RPMI7951 (cell line): ENCODE data around the gene INTS4. TPM values are rescaled to one million over a fixed set of nuclear protein-coding genes. Genes with fewer than 3 reads are reported as not detected.
"Not testable (repeated sequence)": the region's sequence is repeated elsewhere in the genome, so short reads cannot be mapped to it uniquely, and the experiment has no call there.

ENCODE experiments used
- DNase-seq: peaks from one replicate; pipeline ENCODE4 v3.0.0-alpha.2; 2012; ENCODE audit warnings: low read depth
- total RNA-seq: library from RNA; depleted of rRNA; stranded (reverse); fragments of >200 nt; shearing (Covaris generic); gene quantifications from 2 replicates; pipeline ENCODE4 v1.2.3, GENCODE V29; 2014; rRNA removed

The INTS4 gene
- total RNA-seq, result 25.3 and 29.7 TPM in 2 replicates

GRCh38 chr11:77994434-77995362 lies at the start of gene INTS4:
Gene INTS4 (minus strand): TSS chr11:77994668. CDS start chr11:77994643, 25 bp downstream.
- DNase-seq, result peak; percentile 100

- DNase-seq, result no peak
Observed at GRCh38 chr11:78041843-78042440, 47.5 kb upstream of the INTS4 start.

- not testable (repeated sequence) for DNase-seq
Observed at GRCh38 chr11:78041380-78041719, 46.9 kb upstream of the INTS4 start.

- no peak for DNase-seq
Observed at GRCh38 chr11:78040691-78041379, 46.4 kb upstream of the INTS4 start.

- DNase-seq, result peak; percentile 93
Observed at GRCh38 chr11:78039919-78040671, 45.6 kb upstream of the INTS4 start.

GRCh38 chr11:78039391-78039918 lies 45.0 kb upstream of the INTS4 start:
- peak; percentile 31 for DNase-seq

GRCh38 chr11:78038697-78039313 lies 44.3 kb upstream of the INTS4 start:
- DNase-seq, result peak; percentile 91

- DNase-seq, result no peak
Observed at GRCh38 chr11:78037825-78038620, 43.6 kb upstream of the INTS4 start.

GRCh38 chr11:78037056-78037455 lies 42.6 kb upstream of the INTS4 start:
- DNase-seq, result peak; percentile 65

- DNase-seq, result no peak
Observed at GRCh38 chr11:78036313-78036712, 41.8 kb upstream of the INTS4 start.

- no peak for DNase-seq
Observed at GRCh38 chr11:78034623-78035022, 40.2 kb upstream of the INTS4 start.

GRCh38 chr11:78033040-78033439 lies 38.6 kb upstream of the INTS4 start:
- no peak for DNase-seq

- DNase-seq, result no peak
Observed at GRCh38 chr11:78032090-78032489, 37.6 kb upstream of the INTS4 start.

GRCh38 chr11:78031629-78032028 lies 37.2 kb upstream of the INTS4 start:
- DNase-seq, result peak; percentile 17

GRCh38 chr11:78030429-78031325 lies 36.2 kb upstream of the INTS4 start:
- DNase-seq, result peak; percentile 96

GRCh38 chr11:78028423-78028822 lies 34.0 kb upstream of the INTS4 start:
- DNase-seq, result peak; percentile 50

- no peak for DNase-seq
Observed at GRCh38 chr11:78027759-78028158, 33.3 kb upstream of the INTS4 start.

- DNase-seq, result no peak
Observed at GRCh38 chr11:78025378-78025777, 30.9 kb upstream of the INTS4 start.

GRCh38 chr11:78023426-78023825 lies 29.0 kb upstream of the INTS4 start:
- DNase-seq, result no peak
